ENCODE data around the gene AGPAT2.

The AGPAT2 gene

GRCh38 chr9:136718345-136719194, 31.3 kb upstream of the AGPAT2 start:
- no peaks in the 10 kb centered on the region for H3K4me1 ChIP-seq (ENCODE audit: insufficient read depth, low read length)
- H4K20me1 ChIP-seq (ENCODE audit: insufficient read depth, low read length): peaks cover 11% of the 10 kb centered on the region
- H3K79me2 ChIP-seq (ENCODE audit: insufficient read depth, low read length): no peaks in the 10 kb centered on the region
- no peak overlapping the region for H3K4me2 ChIP-seq (ENCODE audit: insufficient read depth, low read length)
- no peaks in the 10 kb centered on the region for H3K27me3 ChIP-seq (ENCODE audit: insufficient read depth, low read length, poor library complexity)
- no peak for ATAC-seq (ENCODE audit: insufficient read depth, low read depth)
- TF ChIP-seq EZH2 (IDR thresholded peaks at IDR 0.05; ENCODE audit: borderline replicate concordance, low read depth, low read length, severe bottlenecking): no peak
- no peak for TF ChIP-seq CTCF (IDR thresholded peaks at IDR 0.05; ENCODE audit: borderline replicate concordance, extremely low read depth, low read length, poor library complexity, severe bottlenecking)
- no peak for DNase-seq
- no peak overlapping the region for H3K27ac ChIP-seq (ENCODE audit: low read length)
- H3K4me3 ChIP-seq (ENCODE audit: low read depth in 1 of 2, low read length in 2 of 2): no peak overlapping the region
- H3K9me3 ChIP-seq (ENCODE audit: insufficient read depth, low read length, severe bottlenecking): no peaks in the 10 kb centered on the region
- no peak overlapping the region for H2AFZ ChIP-seq (ENCODE audit: low read depth, low read length)
- H3K9ac ChIP-seq (ENCODE audit: low read depth, low read length): no peak overlapping the region
- peaks cover 13% of the 10 kb centered on the region for H3K36me3 ChIP-seq (ENCODE audit: insufficient read depth, low read length)

DNA sequence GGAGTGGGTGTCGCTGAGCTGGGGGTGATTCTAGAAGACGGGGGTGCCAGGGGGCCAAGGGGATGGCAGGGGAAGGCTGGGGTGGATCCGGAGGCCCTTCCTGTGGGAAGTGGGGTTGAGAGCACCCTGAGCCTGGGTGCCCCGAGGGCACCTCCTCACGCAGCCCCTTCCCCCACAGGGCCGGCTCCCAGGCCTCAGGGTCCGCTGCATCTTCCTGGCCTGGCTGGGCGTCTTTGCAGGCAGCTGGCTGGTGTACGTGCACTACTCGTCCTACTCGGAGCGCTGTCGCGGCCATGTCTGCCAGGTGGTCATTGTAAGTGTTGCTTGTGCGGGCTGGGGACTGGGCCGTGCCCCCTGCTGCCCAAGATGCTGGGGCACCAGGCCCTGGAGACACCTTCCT, 30.1 kb upstream of the AGPAT2 start:
- DNase-seq (no peak), ATAC-seq (ENCODE audit: insufficient read depth, low read depth) (no peak)
- Histone ChIP-seq H3K79me2 (ENCODE audit: insufficient read depth, low read length) (no peaks in the 10 kb centered on the region), H3K27ac (ENCODE audit: low read length) (no peak overlapping the region), H3K4me1 (ENCODE audit: insufficient read depth, low read length) (no peaks in the 10 kb centered on the region), H3K36me3 (ENCODE audit: insufficient read depth, low read length) (peaks cover 2% of the 10 kb centered on the region; the same call in 1 of the 2 replicates), H3K27me3 (ENCODE audit: insufficient read depth, low read length, poor library complexity) (no peaks in the 10 kb centered on the region), H3K9me3 (ENCODE audit: insufficient read depth, low read length, severe bottlenecking) (no peaks in the 10 kb centered on the region), H2AFZ (ENCODE audit: low read depth, low read length) (no peak overlapping the region), H3K9ac (ENCODE audit: low read depth, low read length) (no peak overlapping the region), H3K4me3 (ENCODE audit: low read depth in 1 of 2, low read length in 2 of 2) (no peak overlapping the region), H3K4me2 (ENCODE audit: insufficient read depth, low read length) (no peak overlapping the region), H4K20me1 (ENCODE audit: insufficient read depth, low read length) (peaks cover 4% of the 10 kb centered on the region)
- no peak for TF ChIP-seq CTCF (IDR thresholded peaks at IDR 0.05; ENCODE audit: borderline replicate concordance, extremely low read depth, low read length, poor library complexity, severe bottlenecking)
- TF ChIP-seq EZH2 (IDR thresholded peaks at IDR 0.05; ENCODE audit: borderline replicate concordance, low read depth, low read length, severe bottlenecking): no peak

GRCh38 chr9:136714893-136715274, 27.6 kb upstream of the AGPAT2 start:
- Histone ChIP-seq H3K4me3 (ENCODE audit: low read depth in 1 of 2, low read length in 2 of 2) (no peak overlapping the region), H3K36me3 (ENCODE audit: insufficient read depth, low read length) (no peaks in the 10 kb centered on the region), H3K4me1 (ENCODE audit: insufficient read depth, low read length) (no peaks in the 10 kb centered on the region), H3K27ac (ENCODE audit: low read length) (no peak overlapping the region), H3K9me3 (ENCODE audit: insufficient read depth, low read length, severe bottlenecking) (no peaks in the 10 kb centered on the region), H3K27me3 (ENCODE audit: insufficient read depth, low read length, poor library complexity) (peaks cover 6% of the 10 kb centered on the region), H3K9ac (ENCODE audit: low read depth, low read length) (no peak overlapping the region), H3K4me2 (ENCODE audit: insufficient read depth, low read length) (no peak overlapping the region), H4K20me1 (ENCODE audit: insufficient read depth, low read length) (no peaks in the 10 kb centered on the region), H3K79me2 (ENCODE audit: insufficient read depth, low read length) (no peaks in the 10 kb centered on the region), H2AFZ (ENCODE audit: low read depth, low read length) (no peak overlapping the region)
- TF ChIP-seq CTCF (IDR thresholded peaks at IDR 0.05; ENCODE audit: borderline replicate concordance, extremely low read depth, low read length, poor library complexity, severe bottlenecking) (no peak), EZH2 (IDR thresholded peaks at IDR 0.05; ENCODE audit: borderline replicate concordance, low read depth, low read length, severe bottlenecking) (no peak)
- DNase-seq (no peak), ATAC-seq (ENCODE audit: insufficient read depth, low read depth) (no peak)

All from DND-41 (cell line).